ENCODE results near the gene CSPG4. TPM values are rescaled to one million over a fixed set of nuclear protein-coding genes. Genes with fewer than 3 reads are reported as not detected.

The CSPG4 gene
- polyA plus RNA-seq, 1 donor (not counting 4 experiments of a cell fraction or from before 2014, with no cell fraction given), result 0.67 TPM

GRCh38 chr15:75673426-75674235 lies 39.0 kb downstream of the CSPG4 start:
- FAIRE-seq, result no peak
- H3K9ac ChIP-seq (ENCODE audit: control insufficient read depth, extremely low read depth, insufficient read depth, low read length), result peak overlapping the region; percentile 69
- no peak overlapping the region for H3K4me3 ChIP-seq (ENCODE audit: control insufficient read depth in 2 of 3, extremely low read depth in 1 of 3, insufficient read depth in 2 of 3, low read depth in 1 of 3, low read length in 3 of 3)

GRCh38 chr15:75672646-75673425 lies 39.8 kb downstream of the CSPG4 start:
- no peak for DNase-seq (ENCODE audit: low read depth, low spot score)
- no peak for TF ChIP-seq CTCF (optimal IDR thresholded peaks at IDR 0.05 in 1 of 3, IDR thresholded peaks at IDR 0.05 in 1 of 3, conservative IDR thresholded peaks at IDR 0.05 in 1 of 3; ENCODE audit: extremely low read depth in 1 of 3, insufficient read depth in 2 of 3, low read length in 3 of 3)
- no peak for TF ChIP-seq EZH2 (IDR thresholded peaks at IDR 0.05; ENCODE audit: low read length)
- Histone ChIP-seq H3K9me3 (ENCODE audit: control insufficient read depth, low read depth, low read length) (no peaks in the 10 kb centered on the region), H3K9me1 (ENCODE audit: control insufficient read depth, extremely low read depth, insufficient read depth, low read length) (no peaks in the 10 kb centered on the region), H3K27me3 (ENCODE audit: control insufficient read depth, extremely low read depth, insufficient read depth, low read length) (no peaks in the 10 kb centered on the region), H3K27ac (ENCODE audit: control insufficient read depth, insufficient read depth, low read length) (peak overlapping the region; percentile 77), H3K4me3 (ENCODE audit: control insufficient read depth in 2 of 3, extremely low read depth in 1 of 3, insufficient read depth in 2 of 3, low read depth in 1 of 3, low read length in 3 of 3) (no peak overlapping the region), H3K4me1 (ENCODE audit: control insufficient read depth, extremely low read depth, insufficient read depth, low read length) (peaks cover 43% of the 10 kb centered on the region), H3K36me3 (ENCODE audit: control insufficient read depth in 2 of 2, extremely low read depth in 1 of 2, insufficient read depth in 2 of 2, low read length in 2 of 2) (no peaks in the 10 kb centered on the region), H4K20me1 (ENCODE audit: control insufficient read depth, extremely low read depth, insufficient read depth, low read length) (no peaks in the 10 kb centered on the region), H3K9ac (ENCODE audit: control insufficient read depth, extremely low read depth, insufficient read depth, low read length) (peak overlapping the region; percentile 69), H3K4me2 (ENCODE audit: control insufficient read depth, extremely low read depth, insufficient read depth, low read depth, low read length) (peak overlapping the region; percentile 39), H2AFZ (ENCODE audit: control insufficient read depth, low read length) (peak overlapping the region; percentile 31), H3K79me2 (ENCODE audit: control insufficient read depth, insufficient read depth, low read length) (no peaks in the 10 kb centered on the region)
- dilution Hi-C loops (cut with MboI; ENCODE audit: extremely low pct_ligation_motif_present, low sequenced_read_pairs), result no loop called here
- peak; percentile 95 for FAIRE-seq

More at GRCh38 chr15:75673426-75674235, 39.0 kb downstream of the CSPG4 start:
- Histone ChIP-seq H3K79me2 (ENCODE audit: control insufficient read depth, insufficient read depth, low read length) (no peaks in the 10 kb centered on the region), H3K9me1 (ENCODE audit: control insufficient read depth, extremely low read depth, insufficient read depth, low read length) (no peaks in the 10 kb centered on the region), H3K36me3 (ENCODE audit: control insufficient read depth in 2 of 2, extremely low read depth in 1 of 2, insufficient read depth in 2 of 2, low read length in 2 of 2) (no peaks in the 10 kb centered on the region), H3K9me3 (ENCODE audit: control insufficient read depth, low read depth, low read length) (no peaks in the 10 kb centered on the region), H3K4me1 (ENCODE audit: control insufficient read depth, extremely low read depth, insufficient read depth, low read length) (peaks cover 39% of the 10 kb centered on the region), H3K4me2 (ENCODE audit: control insufficient read depth, extremely low read depth, insufficient read depth, low read depth, low read length) (peak overlapping the region; percentile 39), H3K27me3 (ENCODE audit: control insufficient read depth, extremely low read depth, insufficient read depth, low read length) (no peaks in the 10 kb centered on the region), H2AFZ (ENCODE audit: control insufficient read depth, low read length) (peak overlapping the region; percentile 31), H3K27ac (ENCODE audit: control insufficient read depth, insufficient read depth, low read length) (peak overlapping the region; percentile 77), H4K20me1 (ENCODE audit: control insufficient read depth, extremely low read depth, insufficient read depth, low read length) (no peaks in the 10 kb centered on the region)
- dilution Hi-C loops (cut with MboI; ENCODE audit: extremely low pct_ligation_motif_present, low sequenced_read_pairs), result no loop called here
- no peak for DNase-seq (ENCODE audit: low read depth, low spot score)
- TF ChIP-seq CTCF (optimal IDR thresholded peaks at IDR 0.05 in 1 of 3, IDR thresholded peaks at IDR 0.05 in 1 of 3, conservative IDR thresholded peaks at IDR 0.05 in 1 of 3; ENCODE audit: extremely low read depth in 1 of 3, insufficient read depth in 2 of 3, low read length in 3 of 3), result no peak
- TF ChIP-seq EZH2 (IDR thresholded peaks at IDR 0.05; ENCODE audit: low read length), result no peak
